Spleen (tissue), 7 donors: Measurements from ENCODE around the gene UCHL5.

Experiments used
- POLR2AphosphoS5 ChIP-seq, 3 donors: sonication (generic); formaldehyde crosslinking; IDR thresholded peaks; one replicate each; pipeline ENCODE4 v1.5.1; 2017; ENCODE audit warnings: antibody characterized with exemption in 3 of 3
- TF ChIP-seq, protein P1 (sequence below), 11 experiments: fragments of 200-600 bp in 7 of 11; fragments of 450-650 bp in 4 of 11; sonication (generic) in 4 of 11; IDR thresholded peaks in 8 of 11; conservative IDR thresholded peaks in 3 of 11; 1 replicate in 7 of 11; 2 replicates in 4 of 11; pipeline versions ENCODE4 v1.4.0 to v1.8.0; 2016 to 2021; ENCODE audit warnings: antibody characterized with exemption in 11 of 11, inconsistent platforms in 4 of 11, mild to moderate bottlenecking in 1 of 11
- donor health status: DM: no; HTN: no; CAD: no; lungs with moderate emphysema.
- donor health status: DM: no; HTN: no; CAD: no.
- donor health status: DM: no; HTN: no; CAD: no.

DNA sequence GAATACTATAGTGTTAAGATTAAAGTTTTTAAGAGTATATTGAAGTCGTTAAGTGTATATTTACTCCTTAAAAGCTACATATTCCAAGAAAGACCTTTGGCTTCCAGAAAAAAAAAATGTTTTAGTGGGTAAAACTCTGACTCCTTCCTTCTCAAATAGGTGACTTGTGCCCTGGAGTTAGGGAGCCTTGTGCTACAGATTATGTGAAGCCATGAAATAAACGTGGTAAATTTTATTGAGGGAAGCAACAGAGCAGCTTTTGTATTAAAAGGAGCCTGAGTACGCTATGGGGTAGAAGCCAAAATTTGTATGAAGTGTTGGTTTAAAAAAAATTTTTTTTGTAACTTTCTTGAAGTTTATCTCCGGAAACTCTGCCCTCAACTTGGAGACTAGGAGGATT is 1.2 kb upstream of the UCHL5 start:
- TF ChIP-seq, protein P1, sequence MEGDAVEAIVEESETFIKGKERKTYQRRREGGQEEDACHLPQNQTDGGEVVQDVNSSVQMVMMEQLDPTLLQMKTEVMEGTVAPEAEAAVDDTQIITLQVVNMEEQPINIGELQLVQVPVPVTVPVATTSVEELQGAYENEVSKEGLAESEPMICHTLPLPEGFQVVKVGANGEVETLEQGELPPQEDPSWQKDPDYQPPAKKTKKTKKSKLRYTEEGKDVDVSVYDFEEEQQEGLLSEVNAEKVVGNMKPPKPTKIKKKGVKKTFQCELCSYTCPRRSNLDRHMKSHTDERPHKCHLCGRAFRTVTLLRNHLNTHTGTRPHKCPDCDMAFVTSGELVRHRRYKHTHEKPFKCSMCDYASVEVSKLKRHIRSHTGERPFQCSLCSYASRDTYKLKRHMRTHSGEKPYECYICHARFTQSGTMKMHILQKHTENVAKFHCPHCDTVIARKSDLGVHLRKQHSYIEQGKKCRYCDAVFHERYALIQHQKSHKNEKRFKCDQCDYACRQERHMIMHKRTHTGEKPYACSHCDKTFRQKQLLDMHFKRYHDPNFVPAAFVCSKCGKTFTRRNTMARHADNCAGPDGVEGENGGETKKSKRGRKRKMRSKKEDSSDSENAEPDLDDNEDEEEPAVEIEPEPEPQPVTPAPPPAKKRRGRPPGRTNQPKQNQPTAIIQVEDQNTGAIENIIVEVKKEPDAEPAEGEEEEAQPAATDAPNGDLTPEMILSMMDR (IDR thresholded peaks at IDR 0.05 in 8 of 11, conservative IDR thresholded peaks at IDR 0.05 in 3 of 11), result no peak
- TF ChIP-seq POLR2AphosphoS5 (IDR thresholded peaks at IDR 0.05), result no peak
